ENCODE measurements around the gene ERBB4.

DNA sequence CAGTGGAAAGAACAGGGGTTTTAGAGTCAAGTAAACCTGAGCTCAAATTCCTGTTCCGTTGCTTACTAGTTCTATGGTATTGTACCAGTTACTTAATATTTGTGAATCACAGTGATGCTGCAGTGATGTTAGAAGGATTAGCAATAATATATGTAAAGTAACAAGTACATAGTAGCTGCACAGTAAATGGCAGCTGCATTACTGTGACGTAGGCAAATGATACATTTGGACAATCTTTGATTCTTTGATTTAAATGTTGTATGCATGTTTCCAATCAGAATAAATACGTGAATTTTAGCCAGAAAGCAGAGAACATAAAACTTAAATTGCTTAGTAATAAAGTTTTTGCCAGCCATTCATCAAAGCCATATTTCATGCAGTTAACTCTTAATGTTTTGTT is 243.0 kb downstream of the ERBB4 start:
- TF ChIP-seq, protein P1, sequence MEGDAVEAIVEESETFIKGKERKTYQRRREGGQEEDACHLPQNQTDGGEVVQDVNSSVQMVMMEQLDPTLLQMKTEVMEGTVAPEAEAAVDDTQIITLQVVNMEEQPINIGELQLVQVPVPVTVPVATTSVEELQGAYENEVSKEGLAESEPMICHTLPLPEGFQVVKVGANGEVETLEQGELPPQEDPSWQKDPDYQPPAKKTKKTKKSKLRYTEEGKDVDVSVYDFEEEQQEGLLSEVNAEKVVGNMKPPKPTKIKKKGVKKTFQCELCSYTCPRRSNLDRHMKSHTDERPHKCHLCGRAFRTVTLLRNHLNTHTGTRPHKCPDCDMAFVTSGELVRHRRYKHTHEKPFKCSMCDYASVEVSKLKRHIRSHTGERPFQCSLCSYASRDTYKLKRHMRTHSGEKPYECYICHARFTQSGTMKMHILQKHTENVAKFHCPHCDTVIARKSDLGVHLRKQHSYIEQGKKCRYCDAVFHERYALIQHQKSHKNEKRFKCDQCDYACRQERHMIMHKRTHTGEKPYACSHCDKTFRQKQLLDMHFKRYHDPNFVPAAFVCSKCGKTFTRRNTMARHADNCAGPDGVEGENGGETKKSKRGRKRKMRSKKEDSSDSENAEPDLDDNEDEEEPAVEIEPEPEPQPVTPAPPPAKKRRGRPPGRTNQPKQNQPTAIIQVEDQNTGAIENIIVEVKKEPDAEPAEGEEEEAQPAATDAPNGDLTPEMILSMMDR (IDR thresholded peaks at IDR 0.05): no peak
- TF ChIP-seq POLR2A (IDR thresholded peaks at IDR 0.05): no peak
- no peak for TF ChIP-seq EP300 (IDR thresholded peaks at IDR 0.05)
- TF ChIP-seq POLR2AphosphoS5 (IDR thresholded peaks at IDR 0.05): no peak
